GM12801 (cell line): Measurements from ENCODE around the gene ST6GALNAC3.

Source experiments
- TF ChIP-seq, protein P1 (sequence below): IDR thresholded peaks from one replicate; pipeline ENCODE4 v1.5.1; 2011; ENCODE audit warnings: control low read depth; ENCODE audit not compliant: insufficient read length; ENCODE audit errors: extremely low read depth

The ST6GALNAC3 gene

GRCh38 chr1:76254104-76255030 is 179.8 kb downstream of the ST6GALNAC3 start:
- TF ChIP-seq, protein P1, sequence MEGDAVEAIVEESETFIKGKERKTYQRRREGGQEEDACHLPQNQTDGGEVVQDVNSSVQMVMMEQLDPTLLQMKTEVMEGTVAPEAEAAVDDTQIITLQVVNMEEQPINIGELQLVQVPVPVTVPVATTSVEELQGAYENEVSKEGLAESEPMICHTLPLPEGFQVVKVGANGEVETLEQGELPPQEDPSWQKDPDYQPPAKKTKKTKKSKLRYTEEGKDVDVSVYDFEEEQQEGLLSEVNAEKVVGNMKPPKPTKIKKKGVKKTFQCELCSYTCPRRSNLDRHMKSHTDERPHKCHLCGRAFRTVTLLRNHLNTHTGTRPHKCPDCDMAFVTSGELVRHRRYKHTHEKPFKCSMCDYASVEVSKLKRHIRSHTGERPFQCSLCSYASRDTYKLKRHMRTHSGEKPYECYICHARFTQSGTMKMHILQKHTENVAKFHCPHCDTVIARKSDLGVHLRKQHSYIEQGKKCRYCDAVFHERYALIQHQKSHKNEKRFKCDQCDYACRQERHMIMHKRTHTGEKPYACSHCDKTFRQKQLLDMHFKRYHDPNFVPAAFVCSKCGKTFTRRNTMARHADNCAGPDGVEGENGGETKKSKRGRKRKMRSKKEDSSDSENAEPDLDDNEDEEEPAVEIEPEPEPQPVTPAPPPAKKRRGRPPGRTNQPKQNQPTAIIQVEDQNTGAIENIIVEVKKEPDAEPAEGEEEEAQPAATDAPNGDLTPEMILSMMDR = no peak

DNA sequence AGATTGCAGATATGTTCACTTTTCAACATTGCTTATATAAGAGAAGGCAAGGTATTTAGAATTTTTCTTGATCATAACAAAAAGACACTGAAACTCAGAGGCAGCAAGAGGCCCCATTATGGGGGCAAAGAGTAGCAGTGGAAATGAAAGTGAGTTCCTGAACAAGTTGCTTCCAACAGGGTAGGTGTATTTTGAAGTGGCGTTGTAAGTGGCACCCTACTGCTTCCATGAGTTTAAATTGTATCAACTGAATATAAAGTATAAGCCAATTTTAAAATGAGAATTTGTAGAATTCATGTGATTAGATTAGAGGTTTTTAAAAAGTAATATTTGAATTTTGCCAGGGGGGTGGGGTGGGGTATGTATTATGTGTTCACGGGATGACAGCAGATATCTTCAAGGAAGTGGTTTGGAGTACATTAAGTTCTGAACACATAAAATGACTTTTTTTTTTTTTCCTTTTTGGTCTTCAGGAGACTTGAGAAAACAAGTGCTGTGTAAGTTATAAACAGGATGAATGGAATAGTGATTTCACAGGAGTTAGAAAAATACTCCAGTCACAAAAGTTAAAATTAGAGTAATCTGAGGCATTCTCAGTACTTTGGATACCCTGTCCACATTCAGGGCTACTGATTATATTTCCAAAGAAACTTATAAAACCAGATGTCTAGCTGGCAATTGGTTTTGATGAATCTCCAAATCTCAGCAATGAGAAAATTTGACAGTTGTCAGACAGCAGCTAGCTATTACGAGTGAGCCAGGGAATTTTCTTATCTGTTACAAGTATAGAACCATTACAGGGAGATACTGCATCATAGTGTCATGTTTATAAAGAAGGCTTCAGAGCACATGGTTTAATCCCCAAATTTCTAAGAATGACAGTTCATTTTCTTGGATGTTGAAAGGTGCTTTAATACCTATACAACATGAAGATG is 182.0 kb downstream of the ST6GALNAC3 start:
- TF ChIP-seq, protein P1 = no peak

GRCh38 chr1:76257823-76258222 is 183.3 kb downstream of the ST6GALNAC3 start:
- TF ChIP-seq, protein P1 = no peak

DNA sequence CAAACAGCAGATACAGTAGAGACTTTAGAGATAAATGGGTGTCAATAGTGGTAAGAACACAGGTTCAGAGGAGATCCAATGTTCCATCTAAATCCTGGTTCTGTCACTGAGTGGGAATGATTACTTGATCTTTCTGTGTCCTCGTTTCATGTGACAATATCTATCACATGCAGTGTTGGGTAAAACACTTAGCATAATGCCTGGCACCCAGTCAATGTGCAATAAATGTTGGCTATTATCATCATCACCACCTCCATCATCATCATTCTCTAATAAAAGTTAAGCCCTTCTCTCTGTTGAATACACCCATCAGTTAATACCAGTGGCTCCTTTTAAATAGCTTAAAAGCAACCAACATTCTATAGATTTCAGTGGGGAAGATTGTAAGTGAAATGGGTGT is 184.7 kb downstream of the ST6GALNAC3 start:
- TF ChIP-seq, protein P1 = no peak

DNA sequence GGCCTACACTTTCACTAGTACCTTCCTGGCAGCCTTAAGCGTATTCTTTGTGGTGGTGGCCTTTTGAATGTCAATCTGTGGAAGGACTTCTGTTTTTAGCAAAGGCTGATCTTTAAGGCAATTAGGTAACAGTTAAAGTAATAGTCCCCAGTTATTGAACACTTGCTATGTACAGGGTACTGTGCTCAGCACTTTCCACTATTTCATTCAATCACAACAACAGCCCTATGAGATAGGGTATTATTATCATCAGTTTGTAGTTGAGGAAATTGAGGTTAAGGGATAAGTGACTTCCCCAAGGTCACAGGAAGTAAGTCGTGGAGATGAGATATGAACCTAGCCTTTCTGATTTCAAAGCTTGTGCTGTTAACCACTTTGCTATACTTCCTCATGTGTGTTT is 185.7 kb downstream of the ST6GALNAC3 start:
- TF ChIP-seq, protein P1 = no peak

- TF ChIP-seq, protein P1 = no peak
Observed at GRCh38 chr1:76262601-76263000, 188.1 kb downstream of the ST6GALNAC3 start.

DNA sequence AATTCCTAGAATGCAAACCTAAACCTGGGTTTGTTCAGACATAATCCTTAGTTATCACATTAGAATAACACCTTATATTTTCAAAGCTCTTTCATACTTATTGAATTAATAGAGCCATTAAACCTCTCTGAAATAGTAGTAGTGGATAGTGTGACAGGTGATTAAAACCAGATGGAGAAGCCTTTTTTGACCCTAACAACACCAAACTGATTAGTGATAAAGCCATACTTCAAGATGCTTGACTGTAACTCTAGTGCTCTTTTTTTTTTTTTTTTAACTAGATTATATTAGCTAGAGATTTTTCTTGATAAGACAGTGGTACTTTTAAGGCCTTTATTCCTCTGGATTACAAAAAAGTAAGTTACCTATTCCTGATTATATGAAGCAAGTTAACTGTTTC is 190.1 kb downstream of the ST6GALNAC3 start:
- TF ChIP-seq, protein P1 = no peak
